RWPE1 (cell line): ENCODE measurements around the gene UTP14C.
"Not testable (repeated sequence)": the region's sequence is repeated elsewhere in the genome, so short reads cannot be mapped to it uniquely, and the experiment has no call there.

Source experiments
- CTCF ChIA-PET: fragments of 350-600 bp; sonication (Branson Sonifier 250); formaldehyde crosslinking; extraction: SDS; loops from one replicate; lab custom pipeline; 2021; lab: Yijun Ruan, JAX
- POLR2A ChIA-PET: fragments of 400-600 bp; formaldehyde crosslinking; extraction: SDS; loops from one replicate; lab custom pipeline; 2020; ENCODE audit warnings: antibody characterized with exemption; ENCODE audit not compliant: low non-redundant PET; lab: Yijun Ruan, JAX
- DNase-seq: peaks from one replicate; pipeline ENCODE4 v3.0.0; 2012; ENCODE audit warnings: low spot score
- H3K27ac ChIP-seq: fragments of 450-650 bp; 2 replicates; pipeline ENCODE4 v1.5.1; 2017
- TF ChIP-seq, protein P1 (sequence below): fragments of 450-650 bp; conservative IDR thresholded peaks from 2 replicates; pipeline ENCODE4 v1.5.1; 2017; ENCODE audit warnings: low read depth, mild to moderate bottlenecking

The UTP14C gene

DNA sequence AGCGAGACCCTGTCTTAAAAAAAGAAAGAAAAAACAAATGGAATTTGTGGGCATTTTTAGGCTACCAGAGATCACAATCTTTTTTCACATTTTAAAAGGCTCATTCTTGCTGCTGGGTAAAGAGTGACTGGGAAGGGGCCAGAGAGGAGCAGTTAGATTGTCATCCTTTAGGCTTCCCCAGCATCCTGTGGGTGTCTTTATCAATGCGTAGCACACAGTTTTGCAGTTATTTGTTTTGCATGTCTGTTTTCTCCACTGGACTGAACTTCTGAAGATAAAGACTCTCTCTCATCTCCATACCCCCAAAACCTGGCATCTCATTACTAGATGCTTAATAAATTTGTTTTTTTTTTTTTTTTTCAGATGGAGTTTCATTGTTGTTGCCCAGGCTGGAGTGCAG lies 2.1 kb upstream of the UTP14C start:
- no peak for DNase-seq
- TF ChIP-seq, protein P1, sequence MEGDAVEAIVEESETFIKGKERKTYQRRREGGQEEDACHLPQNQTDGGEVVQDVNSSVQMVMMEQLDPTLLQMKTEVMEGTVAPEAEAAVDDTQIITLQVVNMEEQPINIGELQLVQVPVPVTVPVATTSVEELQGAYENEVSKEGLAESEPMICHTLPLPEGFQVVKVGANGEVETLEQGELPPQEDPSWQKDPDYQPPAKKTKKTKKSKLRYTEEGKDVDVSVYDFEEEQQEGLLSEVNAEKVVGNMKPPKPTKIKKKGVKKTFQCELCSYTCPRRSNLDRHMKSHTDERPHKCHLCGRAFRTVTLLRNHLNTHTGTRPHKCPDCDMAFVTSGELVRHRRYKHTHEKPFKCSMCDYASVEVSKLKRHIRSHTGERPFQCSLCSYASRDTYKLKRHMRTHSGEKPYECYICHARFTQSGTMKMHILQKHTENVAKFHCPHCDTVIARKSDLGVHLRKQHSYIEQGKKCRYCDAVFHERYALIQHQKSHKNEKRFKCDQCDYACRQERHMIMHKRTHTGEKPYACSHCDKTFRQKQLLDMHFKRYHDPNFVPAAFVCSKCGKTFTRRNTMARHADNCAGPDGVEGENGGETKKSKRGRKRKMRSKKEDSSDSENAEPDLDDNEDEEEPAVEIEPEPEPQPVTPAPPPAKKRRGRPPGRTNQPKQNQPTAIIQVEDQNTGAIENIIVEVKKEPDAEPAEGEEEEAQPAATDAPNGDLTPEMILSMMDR: no peak
- POLR2A ChIA-PET: no interaction called here

DNA sequence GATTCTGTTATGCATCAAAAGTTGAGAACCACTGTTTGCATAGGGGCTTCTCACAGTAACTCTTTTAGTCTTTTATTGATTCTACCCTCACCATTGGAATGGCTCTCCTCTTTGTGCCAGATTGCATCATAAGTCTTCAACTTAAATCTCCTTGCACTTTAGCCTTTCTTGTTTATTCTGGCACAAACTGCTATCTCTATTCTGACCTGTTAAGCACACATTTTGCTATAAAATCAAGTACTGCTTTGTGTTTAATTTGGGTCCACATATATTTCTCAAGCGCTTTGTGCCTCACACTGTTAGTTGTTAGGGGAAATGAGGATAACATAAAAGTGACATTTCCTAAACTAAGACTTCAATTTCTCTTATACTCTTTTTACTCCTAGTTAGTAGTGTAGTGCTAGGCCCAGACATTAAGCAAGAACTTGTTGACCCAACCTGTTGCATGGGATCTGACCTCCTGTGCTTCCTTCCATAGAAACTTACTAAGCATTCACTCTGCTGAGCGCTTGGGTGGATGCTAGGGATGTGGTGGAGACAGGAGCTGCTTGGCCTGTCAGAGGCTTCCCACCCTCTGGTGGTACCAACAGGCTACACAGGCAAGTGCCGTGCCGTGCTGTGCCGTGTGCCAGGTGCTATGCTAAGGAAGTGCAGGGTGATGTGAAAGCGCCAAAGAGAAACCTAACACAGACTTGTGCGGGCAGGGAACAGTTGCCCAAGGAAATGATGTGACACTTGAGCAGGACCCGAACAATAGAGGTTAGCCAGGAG lies 1.2 kb downstream of the UTP14C start:
- DNase-seq: no peak
- ChIA-PET CTCF (interaction anchor here (0.5 to 0.7 kb wide), 2 partner anchors 26 to 60 kb away, joined by 4 read pairs; no protein-coding TSS in a partner anchor), POLR2A (no interaction called here)
- no peak overlapping the region for H3K27ac ChIP-seq
- TF ChIP-seq, protein P1: no peak

More for the DNA sequence above, 2.1 kb upstream of the UTP14C start:
- CTCF ChIA-PET: no interaction called here
- no peak overlapping the region for H3K27ac ChIP-seq

DNA sequence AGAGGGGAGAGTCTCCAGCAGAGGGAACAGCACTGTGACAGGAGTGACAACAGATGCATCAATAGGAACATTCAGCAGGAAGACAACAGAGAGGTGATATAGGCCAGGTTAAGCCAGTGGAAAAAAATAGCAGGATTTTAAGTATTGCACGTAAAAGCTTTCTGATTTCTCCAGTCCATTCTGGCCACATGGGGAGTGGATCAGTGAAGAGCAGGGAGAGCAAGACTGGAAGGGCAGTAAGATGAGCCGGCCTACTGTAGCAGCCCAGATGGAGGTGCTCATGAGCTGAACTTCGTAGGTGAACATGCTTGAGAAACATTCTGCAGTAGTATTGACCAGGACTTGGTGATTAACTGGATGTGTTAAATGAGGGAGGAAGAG lies 1.7 kb downstream of the UTP14C start:
- ChIA-PET CTCF (interaction anchor here (0.7 kb wide), 1 partner anchor 61 kb away, joined by 4 read pairs; no protein-coding TSS in a partner anchor), POLR2A (no interaction called here)
- no peak for DNase-seq
- TF ChIP-seq, protein P1: no peak
- H3K27ac ChIP-seq: no peak overlapping the region

DNA sequence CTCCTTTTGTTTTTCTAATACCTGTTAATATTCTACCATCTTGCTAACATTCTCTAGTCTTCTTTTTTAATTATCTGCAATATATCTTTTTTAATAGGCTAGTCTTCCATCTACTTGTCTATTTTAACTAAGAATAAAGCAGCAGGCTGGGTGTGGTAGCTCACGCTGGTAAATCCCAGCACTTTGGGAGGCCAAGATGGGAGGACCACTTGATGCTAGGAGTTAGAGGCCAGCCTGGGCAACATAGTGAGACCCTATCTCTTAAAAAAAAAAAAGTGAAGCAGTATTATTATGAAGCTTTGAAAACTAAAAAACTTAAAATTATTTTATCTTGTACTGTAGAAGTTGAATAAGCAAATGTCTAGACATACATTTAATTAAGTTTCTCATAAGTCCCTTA lies 3.3 kb downstream of the UTP14C start:
- POLR2A ChIA-PET: no interaction called here

DNA sequence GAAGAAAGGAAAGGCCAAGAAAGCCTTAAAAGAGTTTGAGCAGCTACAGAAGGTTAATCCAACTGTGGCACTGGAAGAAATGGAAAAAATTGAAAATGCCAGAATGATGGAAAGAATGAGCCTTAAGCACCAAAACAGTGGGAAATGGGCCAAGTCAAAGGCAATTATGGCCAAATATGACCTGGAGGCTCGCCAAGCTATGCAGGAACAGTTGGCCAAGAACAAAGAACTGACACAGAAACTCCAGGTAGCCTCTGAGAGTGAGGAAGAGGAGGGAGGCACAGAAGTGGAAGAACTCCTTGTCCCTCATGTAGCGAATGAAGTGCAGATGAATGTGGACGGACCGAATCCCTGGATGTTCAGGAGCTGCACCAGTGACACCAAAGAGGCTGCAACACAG lies 5.1 kb downstream of the UTP14C start:
- H3K27ac ChIP-seq: no peak overlapping the region
- CTCF ChIA-PET: interaction anchor here (0.7 kb wide), 1 partner anchor 97 kb away, joined by 6 read pairs; no protein-coding TSS in a partner anchor
- POLR2A ChIA-PET: no interaction called here
- TF ChIP-seq, protein P1: no peak
- DNase-seq: no peak

More for the DNA sequence above, 3.3 kb downstream of the UTP14C start:
- DNase-seq: no peak
- TF ChIP-seq, protein P1: no peak
- no peak overlapping the region for H3K27ac ChIP-seq
- CTCF ChIA-PET: interaction anchor here (0.8 kb wide), 1 partner anchor 423 kb away, joined by 3 read pairs; no protein-coding TSS in a partner anchor

DNA sequence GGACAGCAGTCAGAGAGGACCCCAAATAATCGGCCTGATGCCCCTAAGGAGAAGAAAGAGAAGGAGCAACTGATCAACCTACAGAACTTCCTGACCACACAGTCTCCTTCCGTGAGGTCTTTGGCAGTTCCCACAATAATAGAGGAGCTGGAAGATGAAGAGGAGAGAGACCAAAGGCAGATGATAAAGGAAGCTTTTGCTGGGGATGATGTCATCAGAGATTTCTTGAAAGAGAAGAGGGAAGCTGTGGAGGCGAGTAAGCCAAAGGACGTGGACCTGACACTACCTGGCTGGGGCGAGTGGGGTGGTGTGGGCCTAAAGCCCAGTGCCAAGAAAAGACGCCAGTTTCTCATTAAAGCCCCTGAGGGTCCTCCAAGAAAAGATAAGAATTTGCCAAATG lies 5.9 kb downstream of the UTP14C start:
- POLR2A ChIA-PET, H3K27ac ChIP-seq, CTCF ChIA-PET, DNase-seq: not testable (repeated sequence)

DNA sequence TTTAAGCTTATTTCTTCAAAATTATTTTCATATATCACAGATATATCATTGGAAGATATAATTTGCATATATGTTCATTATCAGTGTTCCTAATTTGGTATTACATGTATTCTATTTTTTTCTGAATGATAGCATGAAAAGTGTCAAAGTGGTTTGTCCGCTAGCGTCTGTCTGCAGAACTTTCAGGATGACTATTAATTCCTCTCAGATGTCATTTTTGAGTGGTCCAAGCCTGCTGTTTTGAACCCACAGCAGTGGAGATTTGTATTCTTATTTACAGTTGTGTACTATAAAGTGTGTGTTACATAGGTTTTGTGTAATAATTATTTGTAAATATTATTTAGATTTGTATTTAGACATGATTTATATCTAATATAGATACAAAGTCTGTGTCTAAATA lies 8.5 kb downstream of the UTP14C start:
- ChIA-PET CTCF (no interaction called here), POLR2A (no interaction called here)
- H3K27ac ChIP-seq: no peak overlapping the region
- TF ChIP-seq, protein P1: no peak
- DNase-seq: no peak
